ENCODE results near the gene FARS2. TPM values are rescaled to one million over a fixed set of nuclear protein-coding genes. Genes with fewer than 3 reads are reported as not detected.

Gene FARS2
- polyA plus RNA-seq, 2 of the 4 experiments (the other 2 are of a cell fraction): 12.9 to 17.5 TPM

DNA sequence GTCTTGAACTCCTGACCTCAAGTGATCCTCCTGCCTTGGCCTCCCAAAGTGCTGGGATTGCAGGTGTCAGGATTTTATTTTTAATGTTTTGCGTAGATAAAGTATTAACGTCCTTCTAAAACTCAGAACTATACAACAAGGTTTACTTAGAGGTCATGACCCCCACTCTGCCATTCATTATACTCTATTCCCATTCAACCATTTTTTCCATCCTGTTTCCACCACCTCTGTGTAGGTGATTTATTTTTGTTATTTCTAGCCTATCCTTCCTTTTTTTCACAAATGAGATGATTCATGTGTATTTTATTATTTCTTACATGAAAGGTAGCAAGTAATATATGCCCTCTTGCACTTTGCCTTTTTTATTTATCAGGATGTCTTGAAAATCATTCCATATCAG lies 138.1 kb downstream of the FARS2 start:
- Histone ChIP-seq H3K4me1 (no peaks in the 10 kb centered on the region), H3K4me2 (no peak overlapping the region), H3K27ac (no peak overlapping the region), H3K4me3 (no peak overlapping the region), H3K9me3 (no peaks in the 10 kb centered on the region)
- CTCF ChIA-PET: no interaction called here
- 93% methylated on average over 2 of the region's 2 CpGs for WGBS (ENCODE audit: missing lambda C conversion rate)
- POLR2A ChIA-PET: no interaction called here
- ATAC-seq (no peak), FAIRE-seq (no peak), DNase-seq (ENCODE audit: low read depth in 1 of 2, low spot score in 1 of 2) (no peak)
- TF ChIP-seq RCOR1 (IDR thresholded peaks at IDR 0.05; ENCODE audit: low read depth, low read length) (no peak), NR3C1 (IDR thresholded peaks at IDR 0.05) (no peak), HEYL (CRISPR knock-in tag; IDR thresholded peaks at IDR 0.05) (no peak), CHD4 (IDR thresholded peaks at IDR 0.05; ENCODE audit: borderline replicate concordance) (no peak), MYC (IDR thresholded peaks at IDR 0.05; ENCODE audit: borderline replicate concordance, low read length) (no peak), HOXB5 (CRISPR knock-in tag; IDR thresholded peaks at IDR 0.05) (no peak), RFX5 (IDR thresholded peaks at IDR 0.05) (no peak), FOSB (CRISPR knock-in tag; IDR thresholded peaks at IDR 0.05) (no peak), CBX8 (IDR thresholded peaks at IDR 0.05) (no peak), PBX3 (IDR thresholded peaks at IDR 0.05) (no peak), NPAS2 (CRISPR knock-in tag; IDR thresholded peaks at IDR 0.05; ENCODE audit: borderline replicate concordance) (no peak), HOXB13 (CRISPR knock-in tag; IDR thresholded peaks at IDR 0.05; ENCODE audit: low read depth) (no peak), ZSCAN20 (CRISPR knock-in tag; IDR thresholded peaks at IDR 0.05) (no peak), BCL3 (IDR thresholded peaks at IDR 0.05) (no peak)
- TF ChIP-seq, protein P1, sequence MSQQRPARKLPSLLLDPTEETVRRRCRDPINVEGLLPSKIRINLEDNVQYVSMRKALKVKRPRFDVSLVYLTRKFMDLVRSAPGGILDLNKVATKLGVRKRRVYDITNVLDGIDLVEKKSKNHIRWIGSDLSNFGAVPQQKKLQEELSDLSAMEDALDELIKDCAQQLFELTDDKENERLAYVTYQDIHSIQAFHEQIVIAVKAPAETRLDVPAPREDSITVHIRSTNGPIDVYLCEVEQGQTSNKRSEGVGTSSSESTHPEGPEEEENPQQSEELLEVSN (IDR thresholded peaks at IDR 0.05; ENCODE audit: borderline replicate concordance, low read depth): no peak

GRCh38 chr6:5401845-5402738 lies 140.8 kb downstream of the FARS2 start:
- CTCF ChIA-PET: no interaction called here
- no peaks in the 10 kb centered on the region for H3K4me1 ChIP-seq
- WGBS (ENCODE audit: missing lambda C conversion rate): 64% methylated on average over 4 of the region's 4 CpGs
- no peak for DNase-seq (ENCODE audit: low read depth in 1 of 2, low spot score in 1 of 2)
- no peak overlapping the region for H3K4me3 ChIP-seq
- POLR2A ChIA-PET: no interaction called here
- H3K9me3 ChIP-seq: no peaks in the 10 kb centered on the region
- no peak for ATAC-seq
- no peak overlapping the region for H3K4me2 ChIP-seq
- TF ChIP-seq, protein P2, sequence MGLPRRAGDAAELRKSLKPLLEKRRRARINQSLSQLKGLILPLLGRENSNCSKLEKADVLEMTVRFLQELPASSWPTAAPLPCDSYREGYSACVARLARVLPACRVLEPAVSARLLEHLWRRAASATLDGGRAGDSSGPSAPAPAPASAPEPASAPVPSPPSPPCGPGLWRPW (IDR thresholded peaks at IDR 0.05): no peak
- TF ChIP-seq RAD21 (conservative IDR thresholded peaks at IDR 0.05 in 1 of 2, IDR thresholded peaks at IDR 0.05 in 1 of 2): peak in 1 of 2 experiments; percentile 35; a peak in 2 of 5 replicates
- no peak for TF ChIP-seq CHD2 (IDR thresholded peaks at IDR 0.05; ENCODE audit: low read length, partially characterized antibody)
- TF ChIP-seq GATA3 (IDR thresholded peaks at IDR 0.05; ENCODE audit: borderline replicate concordance): no peak
- TF ChIP-seq HDAC2 (IDR thresholded peaks at IDR 0.05): no peak
- 0 out of 3 replicates have a peak, but pooled peaks have one; percentile 9 for TF ChIP-seq CTCF (IDR thresholded peaks at IDR 0.05)
- no peak overlapping the region for H3K27ac ChIP-seq
- no peak for FAIRE-seq

All from A549 (cell line).